H1 (cell line): ENCODE measurements around the gene ATOH8. TPM values are rescaled to one million over a fixed set of nuclear protein-coding genes. Genes with fewer than 3 reads are reported as not detected.
A peak's percentile ranks its signal among the peaks of the same experiment; 100 is the strongest.

Source experiments
- CTCF ChIA-PET: fragments of 300-600 bp; sonication (Branson Sonifier 250); formaldehyde crosslinking; loops from one replicate; lab custom pipeline; 2021; ENCODE audit not compliant: partially characterized antibody; lab: Charles Lee
- POLR2A ChIA-PET: fragments of 300-600 bp; sonication (Branson Sonifier 250); formaldehyde crosslinking; loops from one replicate; lab custom pipeline; 2021; ENCODE audit warnings: inconsistent platforms; ENCODE audit not compliant: partially characterized antibody; lab: Charles Lee
- DNase-seq, 2 experiments: peaks; one replicate each; pipeline versions ENCODE4 v3.0.0 to v3.0.0-alpha.2; 2010 to 2022; ENCODE audit warnings: low spot score in 2 of 2, low read depth in 1 of 2, mixed read lengths in 1 of 2
- FAIRE-seq: peaks from 2 replicates; lab custom pipeline; 2011; peaks lifted over from hg19 to GRCh38; lab: Jason Lieb, UNC
- H2AFZ ChIP-seq: 2 replicates; pipeline ENCODE4 v1.8.1; 2012; ENCODE audit warnings: low read length, inconsistent platforms
- H2AK5ac ChIP-seq: 2 replicates; pipeline ENCODE4 v1.6.1; 2013; ENCODE audit warnings: low read depth, low read length
- H2BK120ac ChIP-seq: replicated peaks from 2 replicates; pipeline ENCODE3; 2013; ENCODE audit warnings: low read depth, low read length, inconsistent platforms
- H2BK12ac ChIP-seq: 2 replicates; pipeline ENCODE4 v1.6.1; 2013; ENCODE audit warnings: low read depth, low read length
- H2BK15ac ChIP-seq: 2 replicates; pipeline ENCODE4 v1.6.1; 2013; ENCODE audit warnings: low read length
- H2BK20ac ChIP-seq: 2 replicates; pipeline ENCODE4 v1.6.1; 2013; ENCODE audit warnings: low read length
- H2BK5ac ChIP-seq: 2 replicates; pipeline ENCODE4 v1.6.1; 2013; ENCODE audit warnings: low read depth, low read length
- H3K14ac ChIP-seq: 2 replicates; pipeline ENCODE4 v1.6.1; 2013; ENCODE audit warnings: inconsistent platforms; ENCODE audit not compliant: insufficient read length
- H3K18ac ChIP-seq: 2 replicates; pipeline ENCODE4 v1.6.1; 2013; ENCODE audit warnings: low read length; ENCODE audit errors: extremely low read depth
- H3K23ac ChIP-seq: 2 replicates; pipeline ENCODE4 v1.6.1; 2013; ENCODE audit warnings: inconsistent platforms; ENCODE audit not compliant: insufficient read length
- H3K23me2 ChIP-seq: 2 replicates; pipeline ENCODE4 v1.6.1; 2013; ENCODE audit warnings: low read depth, low read length
- H3K27ac ChIP-seq: 2 replicates; pipeline ENCODE4 v1.6.1; 2011; ENCODE audit warnings: low read depth, low read length, inconsistent platforms
- H3K27me3 ChIP-seq, 4 experiments: replicated peaks in 1 of 4; 1 replicate in 1 of 4; 2 replicates in 3 of 4; pipeline versions ENCODE4 v1.6.1 to v1.8.1; 2011 to 2013; ENCODE audit warnings: low read length in 3 of 4, mild to moderate bottlenecking in 3 of 4, inconsistent platforms in 2 of 4, mixed read lengths in 2 of 4, moderate library complexity in 1 of 4; ENCODE audit not compliant: control insufficient read depth in 3 of 4, insufficient read depth in 3 of 4; ENCODE audit errors: extremely low read depth in 1 of 4
- H3K36me3 ChIP-seq, 4 experiments: 2 replicates each; pipeline versions ENCODE4 v1.6.1 to v1.8.1; 2011 to 2013; ENCODE audit warnings: mild to moderate bottlenecking in 4 of 4, low read length in 3 of 4, moderate library complexity in 2 of 4, control low read depth in 1 of 4, inconsistent platforms in 1 of 4; ENCODE audit not compliant: insufficient read depth in 4 of 4, control insufficient read depth in 2 of 4
- H3K4ac ChIP-seq: replicated peaks from 2 replicates; pipeline ENCODE3; 2013; ENCODE audit warnings: low read length, low read depth, mixed read lengths, inconsistent platforms; ENCODE audit not compliant: insufficient read length
- H3K4me1 ChIP-seq, 4 experiments: replicated peaks in 1 of 4; 1 replicate in 1 of 4; 2 replicates in 3 of 4; pipeline versions ENCODE4 v1.6.1 to v1.8.1; 2011 to 2013; ENCODE audit warnings: low read length in 3 of 4, inconsistent platforms in 2 of 4, mixed read lengths in 1 of 4; ENCODE audit not compliant: insufficient read depth in 4 of 4, control insufficient read depth in 3 of 4
- H3K4me2 ChIP-seq, 2 experiments: 2 replicates each; pipeline versions ENCODE4 v1.6.1 to v1.8.1; 2011 to 2013; ENCODE audit warnings: low read depth in 2 of 2, low read length in 2 of 2, control low read depth in 1 of 2, inconsistent platforms in 1 of 2, mild to moderate bottlenecking in 1 of 2; ENCODE audit not compliant: insufficient read depth in 1 of 2
- H3K4me3 ChIP-seq, 4 experiments: fragments of 200-600, 300-600 bp in 1 of 4; sonication (generic), shearing (Covaris generic), sonication (Bioruptor Twin) in 1 of 4; 2 replicates each; pipeline versions ENCODE4 v1.5.1 to v1.8.1; 2011 to 2016; ENCODE audit warnings: low read length in 4 of 4, low read depth in 3 of 4, control low read depth in 2 of 4, inconsistent platforms in 2 of 4, mild to moderate bottlenecking in 2 of 4, mixed read lengths in 1 of 4, moderate library complexity in 1 of 4; ENCODE audit not compliant: insufficient read depth in 2 of 4; ENCODE audit errors: extremely low read depth in 1 of 4
- H3K56ac ChIP-seq: replicated peaks from 2 replicates; pipeline ENCODE3; 2013; ENCODE audit warnings: low read depth, mild to moderate bottlenecking, mixed read lengths, low read length, inconsistent platforms; ENCODE audit not compliant: insufficient read length
- H3K79me1 ChIP-seq: 2 replicates; pipeline ENCODE4 v1.6.1; 2013; ENCODE audit warnings: low read depth, low read length, control low read depth
- H3K79me2 ChIP-seq, 2 experiments: 2 replicates each; pipeline versions ENCODE4 v1.6.1 to v1.8.1; 2012 to 2013; ENCODE audit warnings: low read length in 2 of 2, mild to moderate bottlenecking in 2 of 2, inconsistent platforms in 1 of 2; ENCODE audit not compliant: insufficient read depth in 2 of 2, control insufficient read depth in 1 of 2
- H3K9ac ChIP-seq, 4 experiments: replicated peaks in 1 of 4; 1 replicate in 1 of 4; 2 replicates in 3 of 4; pipeline versions ENCODE4 v1.6.1 to v1.8.1; 2011 to 2013; ENCODE audit warnings: low read depth in 3 of 4, low read length in 3 of 4, control low read depth in 2 of 4, mild to moderate bottlenecking in 2 of 4, moderate library complexity in 2 of 4, inconsistent platforms in 1 of 4; ENCODE audit errors: extremely low read depth in 1 of 4
- H3K9me3 ChIP-seq, 2 experiments: 2 replicates each; pipeline versions ENCODE4 v1.6.1 to v1.8.1; 2012 to 2013; ENCODE audit warnings: mild to moderate bottlenecking in 2 of 2, moderate library complexity in 2 of 2, control low read depth in 1 of 2, inconsistent platforms in 1 of 2, low read depth in 1 of 2, low read length in 1 of 2, mixed read lengths in 1 of 2; ENCODE audit not compliant: insufficient read depth in 2 of 2
- H4K20me1 ChIP-seq, 2 experiments: replicated peaks in 1 of 2; 2 replicates each; pipeline versions ENCODE3 to v1.8.1; 2011 to 2013; ENCODE audit warnings: inconsistent platforms in 2 of 2, low read length in 2 of 2, mild to moderate bottlenecking in 1 of 2; ENCODE audit not compliant: insufficient read depth in 2 of 2, control insufficient read depth in 1 of 2
- H4K5ac ChIP-seq: 2 replicates; pipeline ENCODE4 v1.6.1; 2013; ENCODE audit warnings: low read length, low read depth, mixed read lengths, inconsistent platforms; ENCODE audit not compliant: insufficient read length
- H4K8ac ChIP-seq: 2 replicates; pipeline ENCODE4 v1.8.0; 2013; ENCODE audit warnings: mild to moderate bottlenecking, moderate library complexity, low read length, inconsistent platforms; ENCODE audit not compliant: insufficient read depth; ENCODE audit errors: extremely low read depth
- H4K91ac ChIP-seq: replicated peaks from 2 replicates; pipeline ENCODE3; 2013; ENCODE audit warnings: low read length, mixed read lengths, inconsistent platforms; ENCODE audit not compliant: insufficient read length
- BRCA1 ChIP-seq: IDR thresholded peaks from 2 replicates; pipeline ENCODE4 v1.6.1; 2012; ENCODE audit warnings: low read depth, low read length, improper control_type of control experiment
- EP300 ChIP-seq, 2 experiments: IDR thresholded peaks; 1 replicate in 1 of 2; 2 replicates in 1 of 2; pipeline ENCODE4 v1.6.1; 2011 to 2012; ENCODE audit warnings: low read depth in 2 of 2, low read length in 2 of 2, mild to moderate bottlenecking in 2 of 2, borderline replicate concordance in 1 of 2, inconsistent platforms in 1 of 2, moderate library complexity in 1 of 2
- NRF1 ChIP-seq: IDR thresholded peaks from 2 replicates; pipeline ENCODE4 v1.6.1; 2011; ENCODE audit warnings: mild to moderate bottlenecking, low read depth, low read length, improper control_type of control experiment
- WGBS, 2 experiments: shearing (Covaris generic) in 1 of 2; methylation state at CpG; one replicate each; pipeline versions ENCODE4 v1.1.6 to v1.1.7; 2013 to 2015; ENCODE audit warnings: low lambda C conversion rate in 2 of 2, mixed read lengths in 2 of 2, inconsistent platforms in 1 of 2, low coverage in 1 of 2, missing lambda C conversion rate in 1 of 2; ENCODE audit not compliant: insufficient replicate concordance in 2 of 2, insufficient coverage in 1 of 2, insufficient read length in 1 of 2; ENCODE audit errors: extremely low coverage in 1 of 2, missing lambda C conversion rate in 1 of 2; 5-methylcytosine and 5-hydroxymethylcytosine counted together
- polyA plus RNA-seq, 7 experiments: library from polyadenylated mRNA; depleted of rRNA in 3 of 7; stranded (reverse) in 5 of 7; unstranded in 2 of 7; fragments of >200 nt in 5 of 7; fragments of 200-250 nt in 2 of 7; gene quantifications; 1 replicate in 5 of 7; 2 replicates in 1 of 7; 4 replicates in 1 of 7; pipeline versions ENCODE4 v1.2.1 to v1.2.3, GENCODE V29; 2011 to 2013; ENCODE audit warnings: missing spikeins in 2 of 7, mixed read lengths in 2 of 7
- total RNA-seq: library from RNA; stranded (reverse); fragmentation: NEBNext Ultra II Directional; extraction: Animal tissue kit (Norgen Biotek cat#: 25700); gene quantifications from 2 replicates; pipeline ENCODE4 v1.2.1, GENCODE V29; 2021
- TF ChIP-seq, protein P1 (sequence below), 3 experiments: IDR thresholded peaks; 1 replicate in 2 of 3; 2 replicates in 1 of 3; pipeline versions ENCODE4 v1.5.1 to v1.6.1; 2011; ENCODE audit warnings: low read length in 3 of 3, mild to moderate bottlenecking in 3 of 3, inconsistent platforms in 2 of 3, low read depth in 1 of 3, moderate library complexity in 1 of 3; ENCODE audit not compliant: insufficient read depth in 1 of 3; ENCODE audit errors: control extremely low read depth in 1 of 3
- TF ChIP-seq, protein P2 (sequence below): IDR thresholded peaks from 2 replicates; pipeline ENCODE4 v1.6.1; 2011; ENCODE audit warnings: low read length, improper control_type of control experiment
- TF ChIP-seq, protein P3 (sequence below): IDR thresholded peaks from 2 replicates; pipeline ENCODE4 v1.6.1; 2012; ENCODE audit warnings: inconsistent platforms

ATOH8 gene
- total and polyA plus RNA-seq, 2 of the 8 experiments (the other 6 are each of a cell fraction or from before 2014, with no cell fraction given): 0.50 to 0.53 TPM

GRCh38 chr2:85769236-85769982 lies 15.6 kb downstream of the ATOH8 start:
- Histone ChIP-seq H4K5ac (no peak overlapping the region), H3K9me3 (no peaks in the 10 kb centered on the region), H3K27me3 (peaks cover 0 to 49% (median 32%) of the 10 kb centered on the region in 4 experiments; a peak in 6 of 7 replicates), H3K14ac (no peak overlapping the region), H2BK15ac (peak overlapping the region; percentile 92; the same call in 1 of the 2 replicates), H3K9ac (no peak overlapping the region), H3K4me2 (peak overlapping the region; percentile 10 to 35; a peak in 1 of 4 replicates), H4K91ac (no peak overlapping the region), H3K36me3 (no peaks in the 10 kb centered on the region), H3K27ac (no peak overlapping the region), H3K18ac (peak overlapping the region; percentile 48), H2BK20ac (peak overlapping the region; percentile 95; the same call in 1 of the 2 replicates), H2AFZ (no peak overlapping the region), H3K23ac (no peak overlapping the region), H4K8ac (no peak overlapping the region), H2BK120ac (no peak overlapping the region), H3K4ac (no peak overlapping the region), H2BK5ac (peak overlapping the region; percentile 40; the same call in 1 of the 2 replicates), H4K20me1 (no peaks in the 10 kb centered on the region), H3K4me3 (no peak overlapping the region), H3K56ac (no peak overlapping the region), H2BK12ac (peak overlapping the region; percentile 33; the same call in 1 of the 2 replicates), H2AK5ac (no peak overlapping the region; the same call in 1 of the 2 replicates), H3K79me1 (no peaks in the 10 kb centered on the region), H3K79me2 (no peaks in the 10 kb centered on the region), H3K4me1 (peaks cover 5 to 61% (median 40%) of the 10 kb centered on the region in 4 experiments), H3K23me2 (peaks cover 8% of the 10 kb centered on the region; the same call in 1 of the 2 replicates)
- ChIA-PET POLR2A (interaction anchor here (1.2 to 2.5 kb wide), 8 partner anchors 9 to 28 kb away, joined by 3 to 17 read pairs (median 3); partner anchors contain the start of gene ATOH8), CTCF (interaction anchor here (0.6 to 47.8 kb wide), 17 partner anchors 5 to 310 kb away, joined by 3 to 986 read pairs (median 4); partner anchors contain the start of gene ATOH8)
- FAIRE-seq: no peak
- DNase-seq: no peak
- 77% methylated on average over 12 of the region's 12 CpGs; no CpG with 5 or more reads in 1 of the 2 experiments for WGBS, 2 experiments
- TF ChIP-seq EP300 (IDR thresholded peaks at IDR 0.05; ENCODE audit: borderline replicate concordance in 1 of 2, low read depth in 2 of 2, low read length in 2 of 2) (no peak), BRCA1 (no peak), NRF1 (no peak)
- TF ChIP-seq, protein P1, sequence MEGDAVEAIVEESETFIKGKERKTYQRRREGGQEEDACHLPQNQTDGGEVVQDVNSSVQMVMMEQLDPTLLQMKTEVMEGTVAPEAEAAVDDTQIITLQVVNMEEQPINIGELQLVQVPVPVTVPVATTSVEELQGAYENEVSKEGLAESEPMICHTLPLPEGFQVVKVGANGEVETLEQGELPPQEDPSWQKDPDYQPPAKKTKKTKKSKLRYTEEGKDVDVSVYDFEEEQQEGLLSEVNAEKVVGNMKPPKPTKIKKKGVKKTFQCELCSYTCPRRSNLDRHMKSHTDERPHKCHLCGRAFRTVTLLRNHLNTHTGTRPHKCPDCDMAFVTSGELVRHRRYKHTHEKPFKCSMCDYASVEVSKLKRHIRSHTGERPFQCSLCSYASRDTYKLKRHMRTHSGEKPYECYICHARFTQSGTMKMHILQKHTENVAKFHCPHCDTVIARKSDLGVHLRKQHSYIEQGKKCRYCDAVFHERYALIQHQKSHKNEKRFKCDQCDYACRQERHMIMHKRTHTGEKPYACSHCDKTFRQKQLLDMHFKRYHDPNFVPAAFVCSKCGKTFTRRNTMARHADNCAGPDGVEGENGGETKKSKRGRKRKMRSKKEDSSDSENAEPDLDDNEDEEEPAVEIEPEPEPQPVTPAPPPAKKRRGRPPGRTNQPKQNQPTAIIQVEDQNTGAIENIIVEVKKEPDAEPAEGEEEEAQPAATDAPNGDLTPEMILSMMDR (IDR thresholded peaks at IDR 0.05; ENCODE audit: control extremely low read depth in 1 of 3, insufficient read depth in 1 of 3, low read depth in 1 of 3, low read length in 3 of 3): peak in 2 of 3 experiments; percentile 54 to 60; a peak in 3 of 4 replicates
- TF ChIP-seq, protein P2, sequence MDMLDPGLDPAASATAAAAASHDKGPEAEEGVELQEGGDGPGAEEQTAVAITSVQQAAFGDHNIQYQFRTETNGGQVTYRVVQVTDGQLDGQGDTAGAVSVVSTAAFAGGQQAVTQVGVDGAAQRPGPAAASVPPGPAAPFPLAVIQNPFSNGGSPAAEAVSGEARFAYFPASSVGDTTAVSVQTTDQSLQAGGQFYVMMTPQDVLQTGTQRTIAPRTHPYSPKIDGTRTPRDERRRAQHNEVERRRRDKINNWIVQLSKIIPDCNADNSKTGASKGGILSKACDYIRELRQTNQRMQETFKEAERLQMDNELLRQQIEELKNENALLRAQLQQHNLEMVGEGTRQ: no peak
- TF ChIP-seq, protein P3, sequence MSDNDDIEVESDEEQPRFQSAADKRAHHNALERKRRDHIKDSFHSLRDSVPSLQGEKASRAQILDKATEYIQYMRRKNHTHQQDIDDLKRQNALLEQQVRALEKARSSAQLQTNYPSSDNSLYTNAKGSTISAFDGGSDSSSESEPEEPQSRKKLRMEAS: no peak
